Osteoblast (primary cell): ENCODE data around the gene IFTAP. TPM values are rescaled to one million over a fixed set of nuclear protein-coding genes. Genes with fewer than 3 reads are reported as not detected.
A peak's percentile ranks its signal among the peaks of the same experiment; 100 is the strongest.

Source experiments
- DNase-seq: peaks from one replicate; pipeline ENCODE4 v3.0.0; 2011; ENCODE audit warnings: low spot score, mixed read lengths; ENCODE audit not compliant: insufficient read length; ENCODE audit errors: missing footprints
- H2AFZ ChIP-seq: 2 replicates; pipeline ENCODE4 v1.6.0; 2011; ENCODE audit warnings: mild to moderate bottlenecking, low read length
- H3K27ac ChIP-seq: 2 replicates; pipeline ENCODE4 v1.5.1; 2011; ENCODE audit warnings: mild to moderate bottlenecking, low read depth, low read length, moderate library complexity
- H3K27me3 ChIP-seq: 2 replicates; pipeline ENCODE4 v1.6.0; 2012; ENCODE audit warnings: mild to moderate bottlenecking, control low read depth, inconsistent platforms, low read length, moderate library complexity; ENCODE audit not compliant: insufficient read depth
- H3K36me3 ChIP-seq: 2 replicates; pipeline ENCODE4 v1.5.1; 2011; ENCODE audit warnings: mild to moderate bottlenecking, low read length, control low read depth, moderate library complexity; ENCODE audit not compliant: insufficient read depth
- H3K4me1 ChIP-seq: 2 replicates; pipeline ENCODE4 v1.5.1; 2011; ENCODE audit warnings: mild to moderate bottlenecking, low read length, control low read depth, moderate library complexity; ENCODE audit not compliant: insufficient read depth
- H3K4me2 ChIP-seq: 2 replicates; pipeline ENCODE4 v1.6.0; 2011; ENCODE audit warnings: mild to moderate bottlenecking, low read length; ENCODE audit not compliant: insufficient read depth
- H3K4me3 ChIP-seq: fragments of 200-600 bp; sonication (generic); 3 replicates; pipeline ENCODE4 v1.5.1; 2012; ENCODE audit warnings: mild to moderate bottlenecking, low read length, inconsistent platforms; ENCODE audit not compliant: insufficient read depth
- H3K79me2 ChIP-seq: 2 replicates; pipeline ENCODE4 v1.6.0; 2012; ENCODE audit warnings: mild to moderate bottlenecking, low read length, control low read depth, inconsistent platforms; ENCODE audit not compliant: insufficient read depth
- H3K9me3 ChIP-seq: 2 replicates; pipeline ENCODE4 v1.5.1; 2011; ENCODE audit warnings: low read depth, low read length, control low read depth
- H4K20me1 ChIP-seq: 2 replicates; pipeline ENCODE4 v1.6.0; 2012; ENCODE audit warnings: mild to moderate bottlenecking, low read length, control low read depth; ENCODE audit not compliant: insufficient read depth
- total RNA-seq: library from RNA; depleted of rRNA; stranded (reverse); fragments of >200 nt; gene quantifications from 2 replicates; pipeline ENCODE4 v1.2.3, GENCODE V29; 2012
- TF ChIP-seq, protein P1 (sequence below): IDR thresholded peaks from 2 replicates; pipeline ENCODE4 v1.5.1; 2011; ENCODE audit warnings: mild to moderate bottlenecking, low read depth, low read length, moderate library complexity; ENCODE audit errors: extremely low read depth

IFTAP gene
- total RNA-seq, 1 donor, result 33.7 TPM

- no peaks in the 10 kb centered on the region for H3K9me3 ChIP-seq
- no peaks in the 10 kb centered on the region for H3K27me3 ChIP-seq
- H3K4me1 ChIP-seq, result no peaks in the 10 kb centered on the region
- no peak overlapping the region for H3K27ac ChIP-seq
- H3K36me3 ChIP-seq, result no peaks in the 10 kb centered on the region
- DNase-seq, result no peak
- H3K79me2 ChIP-seq, result no peaks in the 10 kb centered on the region
- H2AFZ ChIP-seq, result no peak overlapping the region
- no peak overlapping the region for H3K4me2 ChIP-seq
- H4K20me1 ChIP-seq, result no peaks in the 10 kb centered on the region
- TF ChIP-seq, protein P1, sequence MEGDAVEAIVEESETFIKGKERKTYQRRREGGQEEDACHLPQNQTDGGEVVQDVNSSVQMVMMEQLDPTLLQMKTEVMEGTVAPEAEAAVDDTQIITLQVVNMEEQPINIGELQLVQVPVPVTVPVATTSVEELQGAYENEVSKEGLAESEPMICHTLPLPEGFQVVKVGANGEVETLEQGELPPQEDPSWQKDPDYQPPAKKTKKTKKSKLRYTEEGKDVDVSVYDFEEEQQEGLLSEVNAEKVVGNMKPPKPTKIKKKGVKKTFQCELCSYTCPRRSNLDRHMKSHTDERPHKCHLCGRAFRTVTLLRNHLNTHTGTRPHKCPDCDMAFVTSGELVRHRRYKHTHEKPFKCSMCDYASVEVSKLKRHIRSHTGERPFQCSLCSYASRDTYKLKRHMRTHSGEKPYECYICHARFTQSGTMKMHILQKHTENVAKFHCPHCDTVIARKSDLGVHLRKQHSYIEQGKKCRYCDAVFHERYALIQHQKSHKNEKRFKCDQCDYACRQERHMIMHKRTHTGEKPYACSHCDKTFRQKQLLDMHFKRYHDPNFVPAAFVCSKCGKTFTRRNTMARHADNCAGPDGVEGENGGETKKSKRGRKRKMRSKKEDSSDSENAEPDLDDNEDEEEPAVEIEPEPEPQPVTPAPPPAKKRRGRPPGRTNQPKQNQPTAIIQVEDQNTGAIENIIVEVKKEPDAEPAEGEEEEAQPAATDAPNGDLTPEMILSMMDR, result no peak
- H3K4me3 ChIP-seq, result no peak overlapping the region
Measured at GRCh38 chr11:36696550-36696949, 102.2 kb downstream of the IFTAP start.

DNA sequence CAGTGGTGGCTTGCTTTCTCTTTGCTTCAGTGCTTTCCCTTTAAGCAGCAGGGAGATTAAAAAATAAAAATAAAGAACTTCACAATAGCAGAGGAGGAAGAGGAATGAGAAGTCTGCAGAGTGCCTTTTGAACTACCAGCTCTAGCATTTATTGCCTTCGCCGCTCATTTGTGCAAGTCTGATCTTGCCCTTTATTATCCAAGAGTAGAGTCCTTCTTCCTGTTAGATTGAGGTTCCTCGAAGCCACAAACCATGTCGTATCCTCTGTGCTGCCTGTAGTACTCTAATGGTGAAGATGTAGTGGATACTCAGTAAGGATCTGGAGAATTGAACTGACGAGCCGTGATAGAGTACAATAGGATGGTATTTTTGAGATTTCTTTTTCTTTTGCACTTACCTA, 105.0 kb downstream of the IFTAP start:
- no peak overlapping the region for H3K4me3 ChIP-seq
- no peak overlapping the region for H3K4me2 ChIP-seq
- no peaks in the 10 kb centered on the region for H3K9me3 ChIP-seq
- DNase-seq, result no peak
- peak overlapping the region; percentile 15 for H2AFZ ChIP-seq
- no peaks in the 10 kb centered on the region for H4K20me1 ChIP-seq
- no peaks in the 10 kb centered on the region for H3K4me1 ChIP-seq
- no peak overlapping the region for H3K27ac ChIP-seq
- TF ChIP-seq, protein P1, result no peak
- no peaks in the 10 kb centered on the region for H3K36me3 ChIP-seq
- H3K27me3 ChIP-seq, result no peaks in the 10 kb centered on the region
- no peaks in the 10 kb centered on the region for H3K79me2 ChIP-seq

GRCh38 chr11:36700246-36700645, 105.9 kb downstream of the IFTAP start:
- TF ChIP-seq, protein P1, result no peak
- Histone ChIP-seq H3K27ac (no peak overlapping the region), H3K27me3 (no peaks in the 10 kb centered on the region)

DNA sequence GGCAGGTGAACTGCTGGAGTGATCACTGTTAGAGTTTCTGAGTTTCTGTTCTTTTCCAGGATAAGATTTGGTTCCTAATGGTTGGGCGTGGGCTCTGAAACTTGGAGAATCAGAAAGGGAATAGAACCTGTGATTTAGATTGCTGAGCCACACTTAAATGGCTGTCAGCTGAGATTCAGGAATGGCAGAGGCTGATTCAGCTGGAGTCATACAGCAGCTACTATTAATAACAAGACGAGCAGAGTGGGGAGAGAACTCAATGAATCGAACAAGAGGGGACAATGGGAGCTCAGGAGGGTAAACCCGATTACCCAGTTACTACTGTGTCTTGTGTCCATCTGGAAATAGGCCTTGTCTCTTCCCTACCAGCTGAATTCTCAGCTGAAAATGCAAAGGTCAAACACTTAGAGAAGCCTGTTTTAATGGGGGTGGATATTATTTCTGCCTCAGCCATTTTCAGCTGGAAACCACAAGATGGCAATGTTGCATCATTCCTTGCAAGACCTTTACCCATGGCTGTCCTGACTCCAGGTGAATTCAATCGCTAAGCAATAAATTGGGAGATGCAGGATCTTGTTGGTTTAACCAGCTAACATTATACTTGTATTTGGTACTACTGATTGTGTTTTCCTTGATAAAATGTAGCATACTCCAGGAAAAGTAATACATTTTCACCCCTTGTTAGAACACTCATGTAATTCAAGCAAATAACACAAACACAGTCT, 108.2 kb downstream of the IFTAP start:
- Histone ChIP-seq H3K27me3 (no peaks in the 10 kb centered on the region), H3K27ac (no peak overlapping the region), H4K20me1 (no peaks in the 10 kb centered on the region), H3K36me3 (no peaks in the 10 kb centered on the region), H3K9me3 (no peaks in the 10 kb centered on the region), H2AFZ (peak overlapping the region; percentile 77), H3K4me2 (no peak overlapping the region), H3K4me1 (no peaks in the 10 kb centered on the region), H3K4me3 (no peak overlapping the region), H3K79me2 (no peaks in the 10 kb centered on the region)
- TF ChIP-seq, protein P1, result peak; percentile 80
- DNase-seq, result peak; percentile 69

More at GRCh38 chr11:36700246-36700645, 105.9 kb downstream of the IFTAP start:
- H3K4me3 ChIP-seq, result no peak overlapping the region
- DNase-seq, result no peak
- H2AFZ ChIP-seq, result no peak overlapping the region
- no peak overlapping the region for H3K4me2 ChIP-seq
- no peaks in the 10 kb centered on the region for H3K9me3 ChIP-seq
- H4K20me1 ChIP-seq, result no peaks in the 10 kb centered on the region
- H3K79me2 ChIP-seq, result no peaks in the 10 kb centered on the region
- H3K4me1 ChIP-seq, result no peaks in the 10 kb centered on the region
- H3K36me3 ChIP-seq, result no peaks in the 10 kb centered on the region
